Thymus (tissue), 11 donors: Measurements from ENCODE around the gene PAX7. TPM values are rescaled to one million over a fixed set of nuclear protein-coding genes. Genes with fewer than 3 reads are reported as not detected.

Experiments
- DNase-seq, 9 donors: peaks; one replicate each; pipeline ENCODE4 v3.0.0-alpha.2; 2013; ENCODE audit warnings: low spot score in 9 of 9, low read depth in 6 of 9, missing footprints in 1 of 9
- H3K27ac ChIP-seq, 2 donors: one replicate each; pipeline ENCODE4 v1.5.1; 2013; ENCODE audit warnings: control low read depth in 1 of 2, low read depth in 1 of 2, low read length in 1 of 2, mild to moderate bottlenecking in 1 of 2, moderate library complexity in 1 of 2
- H3K27me3 ChIP-seq, 2 donors: one replicate each; pipeline ENCODE4 v1.5.1; 2013; ENCODE audit warnings: low read length in 1 of 2; ENCODE audit not compliant: control insufficient read depth in 2 of 2, insufficient read depth in 1 of 2
- H3K36me3 ChIP-seq, 2 donors: one replicate each; pipeline ENCODE4 v1.5.1; 2013; ENCODE audit warnings: low read length in 1 of 2, mild to moderate bottlenecking in 1 of 2, moderate library complexity in 1 of 2; ENCODE audit not compliant: control insufficient read depth in 2 of 2, insufficient read depth in 2 of 2
- H3K4me1 ChIP-seq, 2 donors: one replicate each; pipeline ENCODE4 v1.5.1; 2013; ENCODE audit warnings: low read length in 2 of 2; ENCODE audit not compliant: control insufficient read depth in 2 of 2, insufficient read depth in 2 of 2
- H3K4me3 ChIP-seq, 2 donors: one replicate each; pipeline ENCODE4 v1.5.1; 2013; ENCODE audit warnings: low read length in 2 of 2, control low read depth in 1 of 2, mild to moderate bottlenecking in 1 of 2
- H3K9me3 ChIP-seq, 2 donors: one replicate each; pipeline ENCODE4 v1.5.1; 2013; ENCODE audit warnings: low read length in 1 of 2, mild to moderate bottlenecking in 1 of 2; ENCODE audit not compliant: control insufficient read depth in 2 of 2, insufficient read depth in 1 of 2
- WGBS: extraction: QIAGEN DNeasy Blood & Tissue Kit; methylation state at CpG from one replicate; pipeline ENCODE4 v1.1.7; 2013; 5-methylcytosine and 5-hydroxymethylcytosine counted together
- polyA plus RNA-seq: library from polyadenylated mRNA; stranded (reverse); fragments of 200-250 nt; gene quantifications from one replicate; pipeline ENCODE4 v1.2.3, GENCODE V29; 2013
- total RNA-seq: library from RNA; stranded (reverse); fragments of 120-200 nt; gene quantifications from one replicate; pipeline ENCODE4 v1.2.4, GENCODE V29; 2013
- donor health status: healthy.

PAX7 gene
- total and polyA plus RNA-seq, 2 donors, result 0.05 to 0.11 TPM

GRCh38 chr1:18775341-18775740, 144.7 kb downstream of the PAX7 start:
- DNase-seq, result no peak
- Histone ChIP-seq H3K36me3 (no peaks in the 10 kb centered on the region), H3K9me3 (no peaks in the 10 kb centered on the region), H3K4me3 (no peak overlapping the region), H3K27ac (no peak overlapping the region), H3K4me1 (no peaks in the 10 kb centered on the region), H3K27me3 (peaks cover 0 to 10% of the 10 kb centered on the region in 2 donors)
- 97% methylated on average over 1 of the region's 1 CpG for WGBS

GRCh38 chr1:18776777-18777176, 146.1 kb downstream of the PAX7 start:
- Histone ChIP-seq H3K27ac (no peak overlapping the region), H3K9me3 (no peaks in the 10 kb centered on the region), H3K4me3 (no peak overlapping the region), H3K4me1 (no peaks in the 10 kb centered on the region), H3K27me3 (peaks cover 0 to 10% of the 10 kb centered on the region in 2 donors), H3K36me3 (no peaks in the 10 kb centered on the region)
- WGBS, result 39% methylated on average over 3 of the region's 3 CpGs
- DNase-seq, result no peak

GRCh38 chr1:18778437-18778836, 147.8 kb downstream of the PAX7 start:
- Histone ChIP-seq H3K9me3 (no peaks in the 10 kb centered on the region), H3K4me3 (no peak overlapping the region), H3K27ac (no peak overlapping the region), H3K27me3 (peaks cover 2 to 16% of the 10 kb centered on the region in 2 donors), H3K4me1 (no peaks in the 10 kb centered on the region), H3K36me3 (no peaks in the 10 kb centered on the region)
- DNase-seq, result no peak
- WGBS, result 36% methylated on average over 6 of the region's 6 CpGs

GRCh38 chr1:18781031-18781430, 150.4 kb downstream of the PAX7 start:
- Histone ChIP-seq H3K36me3 (no peaks in the 10 kb centered on the region), H3K4me3 (no peak overlapping the region), H3K9me3 (no peaks in the 10 kb centered on the region), H3K27me3 (peaks cover 7 to 30% of the 10 kb centered on the region in 2 donors), H3K4me1 (no peaks in the 10 kb centered on the region), H3K27ac (no peak overlapping the region)
- DNase-seq, result no peak

- no peak overlapping the region for H3K4me3 ChIP-seq
- WGBS, result 47% methylated on average over 28 of the region's 28 CpGs
- H3K27ac ChIP-seq, result no peak overlapping the region
- H3K9me3 ChIP-seq, result no peaks in the 10 kb centered on the region
- H3K36me3 ChIP-seq, result no peaks in the 10 kb centered on the region
- H3K4me1 ChIP-seq, result no peaks in the 10 kb centered on the region
- no peak for DNase-seq
- peaks cover 7 to 25% of the 10 kb centered on the region in 2 donors for H3K27me3 ChIP-seq
These were observed 153.2 kb downstream of the PAX7 start for GRCh38 chr1:18783705-18784481.

- H3K4me3 ChIP-seq, result no peak overlapping the region
- H3K36me3 ChIP-seq, result no peaks in the 10 kb centered on the region
- H3K4me1 ChIP-seq, result no peaks in the 10 kb centered on the region
- H3K27me3 ChIP-seq, result peaks cover 7 to 25% of the 10 kb centered on the region in 2 donors
- H3K9me3 ChIP-seq, result no peaks in the 10 kb centered on the region
- DNase-seq, result no peak
- 43% methylated on average over 15 of the region's 15 CpGs for WGBS
- H3K27ac ChIP-seq, result no peak overlapping the region
These were observed 153.8 kb downstream of the PAX7 start for GRCh38 chr1:18784482-18784831.

- no peak for DNase-seq
- Histone ChIP-seq H3K4me1 (no peaks in the 10 kb centered on the region), H3K4me3 (no peak overlapping the region), H3K27me3 (peaks cover 7 to 25% of the 10 kb centered on the region in 2 donors), H3K27ac (no peak overlapping the region), H3K9me3 (no peaks in the 10 kb centered on the region), H3K36me3 (no peaks in the 10 kb centered on the region)
- WGBS, result 82% methylated on average over 3 of the region's 3 CpGs
These were observed 155.5 kb downstream of the PAX7 start for GRCh38 chr1:18786149-18786548.

GRCh38 chr1:18787825-18788385, 157.3 kb downstream of the PAX7 start:
- H3K4me1 ChIP-seq, result no peaks in the 10 kb centered on the region
- H3K36me3 ChIP-seq, result no peaks in the 10 kb centered on the region
- H3K27me3 ChIP-seq, result peaks cover 5 to 20% of the 10 kb centered on the region in 2 donors
- no peak overlapping the region for H3K27ac ChIP-seq
- no peak overlapping the region for H3K4me3 ChIP-seq
- 47% methylated on average over 3 of the region's 3 CpGs for WGBS
- no peak for DNase-seq
- H3K9me3 ChIP-seq, result no peaks in the 10 kb centered on the region

GRCh38 chr1:18789246-18789645, 158.6 kb downstream of the PAX7 start:
- H3K9me3 ChIP-seq, result no peaks in the 10 kb centered on the region
- H3K27ac ChIP-seq, result no peak overlapping the region
- H3K4me1 ChIP-seq, result no peaks in the 10 kb centered on the region
- DNase-seq, result no peak
- peaks cover 2 to 13% of the 10 kb centered on the region in 2 donors for H3K27me3 ChIP-seq
- no peaks in the 10 kb centered on the region for H3K36me3 ChIP-seq
- WGBS, result 88% methylated on average over 4 of the region's 4 CpGs
- H3K4me3 ChIP-seq, result no peak overlapping the region
